Loucy (cell line): ENCODE measurements around the gene ERMAP.

Experiments
- CTCF ChIP-seq: fragments of 200-600 bp; sonication (generic); conservative IDR thresholded peaks from 2 replicates; pipeline ENCODE4 v1.5.1; 2014; ENCODE audit warnings: mild to moderate bottlenecking, antibody characterized with exemption, low read length
- EZH2phosphoT487 ChIP-seq: fragments of 200-600 bp; IDR thresholded peaks from 2 replicates; pipeline ENCODE4 v1.6.1; 2018; ENCODE audit warnings: antibody characterized with exemption, mild to moderate bottlenecking, moderate library complexity, borderline replicate concordance

DNA sequence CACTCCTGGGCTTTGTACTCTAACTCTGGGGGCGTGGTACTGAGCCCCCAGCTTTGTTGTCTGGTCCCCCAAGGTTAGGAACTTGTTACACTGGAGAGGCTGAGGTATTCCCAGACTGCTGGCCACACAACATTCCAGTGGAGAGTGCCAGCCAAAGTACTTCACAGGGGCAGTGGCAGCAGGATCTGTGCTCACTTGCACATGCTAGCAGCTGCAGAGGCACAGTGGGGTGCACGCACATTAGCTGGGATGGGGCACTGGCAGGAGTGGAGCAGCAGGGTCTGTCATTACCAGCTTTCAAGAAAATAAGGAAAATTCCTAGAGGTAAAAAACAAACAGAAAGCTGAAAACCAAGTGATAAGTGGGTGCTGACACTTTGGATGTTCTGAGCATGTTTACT is 60.5 kb downstream of the ERMAP start:
- no peak for TF ChIP-seq CTCF
- no peak for TF ChIP-seq EZH2phosphoT487
